GM18505 (cell line): Measurements from ENCODE around the gene C17orf67.

ENCODE experiments used
- ATAC-seq: cut with Tn5 transposase; IDR thresholded peaks from one replicate; pipeline ENCODE4 v1.9.1; 2021; ENCODE audit not compliant: unreplicated experiment
- POLR2A ChIP-seq: IDR thresholded peaks from 4 replicates; pipeline ENCODE4 v1.6.1; 2011; ENCODE audit warnings: borderline replicate concordance; ENCODE audit not compliant: insufficient read depth, insufficient read length; ENCODE audit errors: extremely low read depth

C17orf67 gene, protein sequence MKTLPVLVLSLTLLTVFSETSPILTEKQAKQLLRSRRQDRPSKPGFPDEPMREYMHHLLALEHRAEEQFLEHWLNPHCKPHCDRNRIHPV

DNA sequence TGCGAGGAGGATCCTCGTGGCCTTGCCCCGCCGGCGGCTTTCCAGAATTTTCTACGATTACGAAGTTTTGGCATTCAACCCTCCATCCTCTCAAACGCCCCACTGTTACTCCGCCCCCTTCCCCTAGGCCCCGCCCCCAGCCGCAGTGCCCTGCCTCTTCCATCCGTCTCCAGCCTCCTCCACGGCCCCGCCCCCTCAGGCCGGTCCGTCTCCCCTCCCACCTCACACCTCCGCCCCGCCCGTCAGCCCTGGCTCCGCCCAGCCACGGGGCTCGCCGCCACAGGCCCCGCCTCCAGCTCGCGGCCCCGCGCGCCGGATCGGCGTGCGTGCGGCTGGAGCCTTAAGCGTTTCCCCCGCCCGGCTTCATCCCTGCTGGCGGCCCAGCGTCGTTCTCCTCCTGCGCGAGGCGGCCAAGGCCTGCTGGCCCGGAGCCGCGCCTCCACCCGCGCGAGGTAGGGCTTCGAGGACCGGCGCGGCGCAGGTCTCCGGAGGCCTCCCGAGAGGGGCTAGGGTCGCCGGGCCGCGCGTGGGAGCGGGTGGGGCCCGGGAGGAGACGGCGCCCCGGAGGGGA lies at the start of gene C17orf67, which contains the start of gene DGKE:
Gene C17orf67, minus strand, starts transcription at position 112 of the 571 bp plus-strand sequence. CDS start 18,110 bp downstream, outside the sequence.
Gene DGKE, plus strand, starts transcription at position 343 of the 571 bp plus-strand sequence. CDS start 645 bp downstream, outside the sequence.
- peak; percentile 68 for ATAC-seq

DNA sequence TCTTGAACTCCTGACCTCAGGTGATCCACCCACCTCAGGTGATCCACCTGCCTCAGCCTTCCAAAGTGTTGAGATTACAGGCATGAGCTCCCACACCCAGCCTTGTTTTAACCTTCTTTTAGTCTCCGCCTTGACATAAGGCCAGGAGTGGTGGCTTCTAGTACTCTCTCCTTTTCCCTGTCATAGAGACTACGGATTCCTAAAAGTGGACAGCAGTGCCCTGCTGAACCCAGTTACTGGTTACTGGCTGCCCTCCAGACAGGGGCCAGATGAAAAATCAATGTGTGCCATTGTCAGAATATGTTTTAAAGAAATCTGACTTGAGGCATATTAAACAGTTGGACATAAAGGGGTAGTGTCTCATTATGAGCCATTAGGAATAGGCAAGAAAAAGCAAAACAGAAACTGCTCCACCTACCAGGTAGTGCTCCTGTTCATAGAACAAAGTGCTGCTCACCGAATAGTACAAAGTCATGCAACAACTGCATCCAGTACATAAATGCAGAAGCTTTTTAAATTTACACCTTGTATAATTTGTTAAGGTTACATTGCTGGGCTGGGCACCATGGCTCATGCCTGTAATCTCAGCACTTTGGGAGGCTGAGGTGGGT lies 48.1 kb upstream of the C17orf67 start:
- no peak for ATAC-seq
- TF ChIP-seq POLR2A = no peak

More for the DNA sequence above, at the start of gene C17orf67, which contains the start of gene DGKE:
- peak; percentile 65 for TF ChIP-seq POLR2A

DNA sequence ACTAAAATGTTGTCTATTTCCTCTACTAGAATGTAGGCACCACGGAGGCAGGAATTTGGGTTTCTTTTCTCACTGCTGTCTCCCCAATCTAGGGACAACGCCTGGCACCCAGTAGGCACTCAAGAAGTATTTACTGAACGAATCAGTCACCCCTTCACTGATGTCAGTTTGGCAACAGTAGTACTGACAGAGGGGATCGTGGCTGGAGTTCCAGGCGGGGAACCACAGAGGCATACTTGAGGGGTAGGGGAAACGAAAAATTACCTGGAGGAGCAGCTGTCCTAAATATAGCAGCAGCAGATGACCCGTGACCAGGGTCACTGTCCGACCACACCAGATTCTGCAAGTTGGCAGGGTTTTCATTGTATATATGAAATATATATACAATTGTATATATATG lies 46.9 kb upstream of the C17orf67 start:
- no peak for TF ChIP-seq POLR2A
- ATAC-seq = no peak

DNA sequence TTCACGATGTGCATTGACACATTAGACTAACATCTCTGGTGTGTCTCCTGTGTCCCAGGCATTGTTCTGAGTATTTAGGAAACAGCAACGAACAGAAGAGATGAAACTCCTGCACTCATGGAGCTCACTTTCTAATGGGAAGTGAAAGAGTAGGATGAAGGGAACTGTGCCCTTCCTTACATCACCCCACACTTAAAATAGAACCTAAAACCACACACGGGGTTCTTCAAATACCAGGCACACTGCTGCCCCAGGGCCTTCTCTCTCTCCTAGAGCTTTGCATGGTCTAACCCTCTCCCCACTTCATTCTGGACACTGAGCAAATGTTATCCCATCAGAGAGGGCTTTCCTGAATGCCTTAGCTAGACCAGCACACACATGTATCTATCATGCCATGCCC lies 46.4 kb upstream of the C17orf67 start:
- ATAC-seq = no peak
- TF ChIP-seq POLR2A = no peak

DNA sequence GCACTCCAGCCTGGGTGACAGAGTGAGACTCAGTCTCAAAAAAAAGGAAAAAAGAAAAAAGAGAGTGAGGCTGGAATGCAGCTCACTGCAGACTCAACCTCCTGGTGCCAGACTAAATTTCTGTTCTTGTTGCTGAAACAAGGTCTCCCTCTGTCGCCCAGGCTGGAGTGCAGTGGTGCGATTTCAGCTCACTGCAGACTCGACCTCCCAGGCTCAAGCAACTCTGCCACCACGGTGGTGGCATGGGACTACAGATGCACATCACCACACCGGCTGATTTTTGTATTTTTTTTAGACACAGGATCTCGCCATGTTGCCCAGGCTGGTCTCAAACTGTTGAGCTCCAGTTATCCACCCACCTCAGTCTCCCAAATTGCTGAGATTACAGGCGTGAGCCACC lies 45.6 kb upstream of the C17orf67 start:
- no peak for TF ChIP-seq POLR2A
- ATAC-seq = no peak

DNA sequence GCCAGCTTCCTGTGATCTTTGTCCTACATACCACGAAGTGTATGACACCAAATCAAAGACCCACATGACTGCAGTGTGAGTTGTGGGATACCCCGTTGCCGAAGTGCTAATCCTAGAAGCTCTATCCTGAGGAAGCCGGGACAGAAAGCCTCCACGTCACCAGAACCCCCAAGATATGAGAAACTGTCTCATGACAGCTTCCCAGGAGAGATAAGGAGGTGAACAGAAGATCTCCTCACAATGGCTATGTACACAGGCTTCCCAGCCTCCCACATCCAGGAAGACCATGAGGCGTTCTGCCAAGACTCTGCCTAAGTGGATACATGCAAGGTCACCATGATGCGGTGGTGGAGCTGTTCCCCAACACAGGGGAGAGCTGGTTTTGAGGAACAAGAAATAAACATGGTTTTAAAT lies 43.1 kb upstream of the C17orf67 start:
- no peak for ATAC-seq
- no peak for TF ChIP-seq POLR2A

DNA sequence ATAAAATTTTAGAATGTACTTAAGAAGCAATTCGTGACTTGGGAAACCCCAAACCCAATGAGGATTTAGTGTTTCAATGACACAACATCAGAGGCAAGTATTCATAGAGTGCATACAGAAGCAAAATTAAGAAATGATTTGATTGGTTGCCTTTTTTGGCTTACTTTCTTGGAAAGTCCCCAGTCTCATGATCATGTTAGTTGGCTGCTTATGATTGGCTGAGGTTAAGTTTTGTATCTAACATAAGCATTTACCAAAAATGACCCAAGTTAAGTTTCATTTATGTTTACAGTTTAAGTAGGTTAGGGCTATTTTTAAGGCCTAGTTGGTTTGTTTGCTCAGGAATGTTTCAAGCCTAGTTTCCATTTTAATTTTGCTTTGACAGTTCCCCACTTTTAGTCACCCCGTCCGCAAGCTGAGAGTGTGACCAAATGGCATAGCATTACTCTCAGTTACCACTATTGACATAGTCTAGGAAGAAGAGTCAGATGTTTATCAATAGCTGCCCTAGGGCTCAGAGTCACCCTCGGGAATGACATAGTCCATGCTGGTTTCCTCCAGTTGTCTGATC lies 36.4 kb upstream of the C17orf67 start:
- ATAC-seq = peak; percentile 63
- peak; percentile 30 for TF ChIP-seq POLR2A

DNA sequence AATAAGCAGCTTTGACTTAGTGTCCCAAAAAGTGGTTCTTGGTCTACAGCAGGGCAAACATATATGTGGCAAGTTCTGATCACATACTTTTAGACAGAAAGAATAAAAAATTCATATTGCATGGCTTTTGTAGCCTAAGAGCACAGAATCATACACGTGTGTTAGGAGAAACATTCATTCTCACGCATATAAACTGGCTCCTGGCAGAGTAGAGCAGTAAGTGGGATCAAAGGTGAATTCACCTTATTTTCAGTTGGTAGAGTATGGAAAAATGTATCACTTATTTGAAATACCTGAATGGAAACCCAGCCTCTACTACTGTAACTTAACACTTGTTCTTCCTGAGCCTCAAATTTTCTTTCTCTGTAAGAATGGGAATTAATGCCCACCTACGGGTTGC lies 35.0 kb upstream of the C17orf67 start:
- TF ChIP-seq POLR2A = no peak
- no peak for ATAC-seq

DNA sequence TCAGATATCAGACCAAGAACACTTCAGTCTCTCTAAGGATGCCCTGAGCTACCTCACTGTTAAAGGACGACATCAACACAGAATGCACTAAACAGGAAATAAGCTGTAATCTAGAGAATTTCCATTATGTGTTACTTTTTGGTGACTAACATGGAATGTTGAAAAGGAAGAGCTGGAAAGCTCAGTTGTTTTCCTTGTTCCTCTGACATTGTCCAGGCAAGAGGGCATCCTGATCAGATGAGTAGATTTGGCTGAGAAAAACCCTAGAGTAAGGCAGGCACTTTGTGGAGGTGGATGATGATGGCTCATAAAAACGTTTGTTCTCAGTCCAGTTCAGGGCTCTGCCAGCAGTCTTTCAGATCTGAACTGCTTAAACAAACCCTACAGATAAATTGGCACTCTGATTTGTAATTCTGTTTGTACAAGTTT lies 34.2 kb upstream of the C17orf67 start:
- TF ChIP-seq POLR2A = no peak
- no peak for ATAC-seq

DNA sequence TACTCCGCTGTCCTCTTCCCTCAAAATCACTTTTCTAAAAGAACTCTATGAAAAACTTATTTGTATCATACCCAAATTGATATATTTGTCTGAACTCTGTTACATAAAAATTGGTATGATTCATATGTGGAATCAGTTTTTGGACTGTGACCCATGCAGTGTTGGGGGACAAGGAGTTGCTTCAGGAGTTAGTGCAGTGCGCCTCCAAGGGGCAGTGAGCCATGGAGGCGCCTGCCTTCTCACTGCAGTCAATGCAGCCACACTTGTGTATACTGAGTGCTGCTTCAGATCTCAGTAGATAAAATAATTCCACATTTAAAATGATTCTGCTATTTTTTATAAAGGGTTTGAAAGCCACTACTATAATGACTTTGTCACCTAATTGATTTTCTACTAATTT lies 32.8 kb upstream of the C17orf67 start:
- no peak for TF ChIP-seq POLR2A
- no peak for ATAC-seq

DNA sequence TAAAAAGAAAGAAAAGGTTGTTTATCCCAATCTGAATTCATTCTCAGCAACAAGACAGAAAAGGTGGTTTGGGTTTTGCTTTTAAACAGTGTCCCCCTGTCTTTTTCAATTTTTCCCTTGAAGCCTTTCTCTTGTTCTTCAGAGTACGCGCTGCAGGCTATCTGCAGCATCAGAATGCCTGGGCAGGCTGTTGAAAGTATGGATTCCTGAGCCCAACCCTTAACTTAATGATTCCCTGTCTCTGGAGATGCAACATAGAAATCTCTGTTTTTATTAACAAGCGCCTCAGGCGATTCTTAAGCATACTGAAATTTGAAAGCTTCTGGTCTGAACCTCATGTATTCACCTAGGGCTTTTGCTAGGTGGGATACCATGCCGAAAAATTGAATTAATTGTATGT lies 32.4 kb upstream of the C17orf67 start:
- no peak for TF ChIP-seq POLR2A
- ATAC-seq = no peak

DNA sequence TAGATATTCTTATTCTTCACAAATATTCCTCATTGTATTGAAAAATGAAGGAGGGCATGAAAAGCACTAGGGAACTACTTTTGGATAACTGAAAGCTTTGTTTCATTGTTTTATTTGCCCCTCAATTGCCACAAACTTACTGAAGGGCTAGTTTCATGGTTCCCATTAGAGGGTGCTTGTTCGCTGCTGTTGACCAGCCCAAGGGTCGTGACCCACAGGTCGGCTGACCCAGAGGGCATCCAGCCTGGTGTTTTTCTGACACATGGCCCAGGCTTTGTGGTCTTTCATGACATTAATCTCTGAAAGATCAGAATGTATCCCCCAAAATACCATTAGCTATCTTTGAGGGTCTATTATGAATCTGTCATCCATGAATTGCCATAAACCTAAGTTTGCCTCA lies 30.3 kb upstream of the C17orf67 start:
- ATAC-seq = no peak
- TF ChIP-seq POLR2A = no peak

DNA sequence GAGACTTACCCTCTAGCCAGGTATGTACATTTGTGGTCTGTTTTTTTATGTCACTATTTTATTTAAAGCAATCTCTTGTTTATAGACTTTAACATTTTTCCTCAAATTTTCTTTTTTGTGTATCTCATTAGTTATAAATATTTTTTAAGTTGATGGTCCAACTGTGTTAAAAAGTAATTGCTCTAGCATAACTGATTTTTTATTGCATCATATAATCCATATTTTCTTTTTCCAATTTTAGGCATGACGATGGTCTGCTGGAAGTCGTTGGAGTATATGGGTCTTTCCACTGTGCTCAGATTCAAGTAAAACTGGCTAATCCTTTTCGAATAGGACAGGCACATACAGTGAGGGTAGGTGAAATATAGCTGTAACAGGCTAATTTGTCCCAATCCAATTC lies 28.2 kb upstream of the C17orf67 start:
- no peak for ATAC-seq
- no peak for TF ChIP-seq POLR2A

DNA sequence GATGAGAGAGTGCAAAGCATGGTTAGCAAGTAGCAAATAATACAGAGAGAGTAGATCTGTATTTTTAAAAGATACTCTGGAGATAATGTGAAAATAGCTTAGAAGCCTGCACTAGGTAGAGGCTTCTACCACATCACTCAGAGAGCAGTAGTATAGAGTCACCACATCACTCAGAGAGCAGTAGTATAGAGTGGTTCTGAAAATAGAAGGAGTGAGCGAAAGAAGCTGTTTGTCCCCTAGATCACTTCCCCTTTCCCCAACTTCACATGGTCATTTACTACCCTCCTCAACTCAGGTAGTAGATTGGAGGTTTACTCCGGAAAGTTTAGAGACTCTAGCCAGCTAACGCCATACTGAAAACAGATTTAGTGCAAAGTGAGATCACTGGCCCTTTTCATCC lies 17.3 kb upstream of the C17orf67 start:
- no peak for TF ChIP-seq POLR2A
- ATAC-seq = no peak
